Stimulated activated CD4-positive, alpha-beta T cell treated with anti-CD3 and anti-CD28 coated beads, Interleukin-2, amount 100 ng/mL, for 24 hours (primary cell): ENCODE results near the gene AUTS2.

Experiments
- DNase-seq, 2 donors: peaks; one replicate each; pipeline ENCODE4 v3.0.0-alpha.2; 2020

The AUTS2 gene

GRCh38 chr7:70459546-70459945, 861.3 kb downstream of the AUTS2 start:
- DNase-seq, result no peak

- no peak for DNase-seq
Measured at GRCh38 chr7:70460071-70460470, 861.8 kb downstream of the AUTS2 start.

- no peak for DNase-seq
Measured at GRCh38 chr7:70460562-70460961, 862.3 kb downstream of the AUTS2 start.

- no peak for DNase-seq
Measured at GRCh38 chr7:70463352-70463938, 865.2 kb downstream of the AUTS2 start.

- no peak for DNase-seq
Measured at GRCh38 chr7:70466725-70467364, 868.6 kb downstream of the AUTS2 start.

GRCh38 chr7:70470746-70471145, 872.5 kb downstream of the AUTS2 start:
- DNase-seq, result no peak

- no peak for DNase-seq
Measured at GRCh38 chr7:70472601-70473237, 874.4 kb downstream of the AUTS2 start.

GRCh38 chr7:70474639-70475234, 876.5 kb downstream of the AUTS2 start:
- DNase-seq, result no peak

- DNase-seq, result no peak
Measured at GRCh38 chr7:70477036-70478010, 879.0 kb downstream of the AUTS2 start.

GRCh38 chr7:70479153-70480021, 881.1 kb downstream of the AUTS2 start:
- DNase-seq, result no peak

- DNase-seq, result no peak
Measured at GRCh38 chr7:70480927-70481569, 882.8 kb downstream of the AUTS2 start.

- DNase-seq, result no peak
Measured at GRCh38 chr7:70481570-70482123, 883.4 kb downstream of the AUTS2 start.

GRCh38 chr7:70484255-70484654, 886.0 kb downstream of the AUTS2 start:
- no peak for DNase-seq

- no peak for DNase-seq
Measured at GRCh38 chr7:70486977-70487376, 888.7 kb downstream of the AUTS2 start.

GRCh38 chr7:70487428-70487827, 889.2 kb downstream of the AUTS2 start:
- DNase-seq, result no peak

- no peak for DNase-seq
Measured at GRCh38 chr7:70487886-70488285, 889.6 kb downstream of the AUTS2 start.

GRCh38 chr7:70489813-70490212, 891.5 kb downstream of the AUTS2 start:
- no peak for DNase-seq

GRCh38 chr7:70492625-70493024, 894.4 kb downstream of the AUTS2 start:
- no peak for DNase-seq

GRCh38 chr7:70494225-70495032, 896.2 kb downstream of the AUTS2 start:
- DNase-seq, result no peak

GRCh38 chr7:70495033-70495376, 896.7 kb downstream of the AUTS2 start:
- DNase-seq, result no peak
